LNCAP (cell line): Measurements from ENCODE around the gene KRTAP1-5.
"Not testable (repeated sequence)": the region's sequence is repeated elsewhere in the genome, so short reads cannot be mapped to it uniquely, and the experiment has no call there.

ENCODE experiments used
- TF ChIP-seq, protein P1 (sequence below): fragments of 450-650 bp; IDR thresholded peaks from 2 replicates; pipeline ENCODE4 v1.5.1; 2017; ENCODE audit warnings: mild to moderate bottlenecking

The KRTAP1-5 gene

DNA sequence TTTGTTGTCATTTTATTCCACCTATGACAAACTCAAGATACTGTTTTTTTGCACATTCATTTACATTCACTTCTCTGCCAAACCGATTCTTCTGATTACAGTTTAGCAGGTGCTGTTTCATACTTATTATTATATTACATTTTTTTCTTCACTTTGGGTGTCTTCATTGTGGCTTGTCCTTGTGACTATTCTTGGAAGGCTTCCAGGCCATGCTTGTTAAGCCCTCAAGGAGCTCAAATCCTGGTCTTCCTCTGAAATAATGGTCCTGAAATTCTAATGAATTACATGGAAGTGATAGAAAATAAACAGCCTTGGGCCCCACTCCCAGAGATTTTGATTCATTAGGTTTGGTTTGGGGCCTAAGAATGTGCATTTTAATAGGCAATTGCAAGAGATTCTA is 37.3 kb upstream of the KRTAP1-5 start:
- TF ChIP-seq, protein P1, sequence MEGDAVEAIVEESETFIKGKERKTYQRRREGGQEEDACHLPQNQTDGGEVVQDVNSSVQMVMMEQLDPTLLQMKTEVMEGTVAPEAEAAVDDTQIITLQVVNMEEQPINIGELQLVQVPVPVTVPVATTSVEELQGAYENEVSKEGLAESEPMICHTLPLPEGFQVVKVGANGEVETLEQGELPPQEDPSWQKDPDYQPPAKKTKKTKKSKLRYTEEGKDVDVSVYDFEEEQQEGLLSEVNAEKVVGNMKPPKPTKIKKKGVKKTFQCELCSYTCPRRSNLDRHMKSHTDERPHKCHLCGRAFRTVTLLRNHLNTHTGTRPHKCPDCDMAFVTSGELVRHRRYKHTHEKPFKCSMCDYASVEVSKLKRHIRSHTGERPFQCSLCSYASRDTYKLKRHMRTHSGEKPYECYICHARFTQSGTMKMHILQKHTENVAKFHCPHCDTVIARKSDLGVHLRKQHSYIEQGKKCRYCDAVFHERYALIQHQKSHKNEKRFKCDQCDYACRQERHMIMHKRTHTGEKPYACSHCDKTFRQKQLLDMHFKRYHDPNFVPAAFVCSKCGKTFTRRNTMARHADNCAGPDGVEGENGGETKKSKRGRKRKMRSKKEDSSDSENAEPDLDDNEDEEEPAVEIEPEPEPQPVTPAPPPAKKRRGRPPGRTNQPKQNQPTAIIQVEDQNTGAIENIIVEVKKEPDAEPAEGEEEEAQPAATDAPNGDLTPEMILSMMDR, result no peak

DNA sequence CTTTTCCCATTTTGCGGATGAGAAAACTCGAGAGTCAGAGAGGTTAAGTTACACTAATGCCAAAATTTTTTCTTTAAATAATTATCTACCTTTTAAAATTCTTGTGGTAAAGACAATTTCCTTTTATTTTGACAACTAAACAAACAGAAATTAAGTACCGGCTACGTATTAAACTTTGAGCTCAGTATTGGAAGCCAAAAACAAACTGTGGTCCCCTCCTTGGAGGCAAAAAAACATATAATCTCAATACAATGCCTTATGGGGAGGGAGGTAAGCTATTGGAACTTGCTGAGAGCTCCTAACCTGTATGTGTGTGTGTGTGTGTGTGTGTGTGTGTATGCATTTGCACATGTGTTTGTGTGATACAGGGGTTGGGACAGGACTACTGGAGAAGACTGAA is 36.4 kb upstream of the KRTAP1-5 start:
- TF ChIP-seq, protein P1, result no peak

DNA sequence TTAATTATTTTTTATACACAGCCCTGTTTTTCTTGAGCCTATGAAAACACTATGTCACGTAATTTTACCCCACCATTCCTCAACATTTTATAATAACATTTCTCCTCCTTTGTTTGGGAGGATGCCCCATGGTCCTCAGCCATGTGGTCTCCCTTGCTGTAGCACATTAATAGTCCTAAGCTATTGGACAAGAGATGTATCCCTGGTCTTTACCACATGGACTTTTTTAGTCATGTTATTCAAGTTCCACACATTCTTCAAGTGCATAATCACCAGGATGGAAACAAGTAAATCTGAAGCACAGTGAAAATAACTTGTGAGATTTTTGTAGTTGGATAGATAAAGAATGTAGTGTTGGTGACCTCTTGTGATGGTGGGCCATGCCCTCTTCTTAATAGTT is 35.0 kb upstream of the KRTAP1-5 start:
- TF ChIP-seq, protein P1, result no peak

DNA sequence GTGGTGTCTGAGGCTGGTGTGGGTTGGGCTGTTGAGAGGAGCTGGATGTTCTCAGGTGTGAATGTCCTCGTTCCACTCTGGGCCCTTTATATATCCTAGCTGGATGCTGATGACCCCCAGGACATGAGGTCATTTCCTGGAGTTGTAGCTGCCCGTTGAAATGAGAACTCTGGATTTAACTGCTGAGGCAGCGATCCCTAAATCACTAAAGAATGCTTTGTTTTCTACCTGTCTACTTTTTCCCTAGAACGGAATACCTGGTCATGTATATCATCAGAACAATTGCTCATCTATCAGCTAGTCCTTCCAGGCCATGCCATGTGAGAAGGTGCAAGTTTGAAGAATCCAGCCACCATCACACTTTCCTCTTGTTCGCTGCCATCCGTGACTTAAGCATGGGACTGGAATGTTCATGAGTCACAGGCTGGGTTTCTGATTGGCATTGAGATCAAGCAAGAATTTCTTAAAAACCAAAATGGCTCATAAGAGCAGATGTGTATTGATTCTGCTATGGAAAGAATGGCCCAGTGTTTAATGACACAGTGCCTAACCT is 33.1 kb upstream of the KRTAP1-5 start, which contains the start of gene KRTAP2-3:
TSS of gene KRTAP2-3 (minus strand) at position 63 of the 553 bp plus-strand sequence. CDS start 64 bp downstream, outside the sequence.
- TF ChIP-seq, protein P1, result no peak

DNA sequence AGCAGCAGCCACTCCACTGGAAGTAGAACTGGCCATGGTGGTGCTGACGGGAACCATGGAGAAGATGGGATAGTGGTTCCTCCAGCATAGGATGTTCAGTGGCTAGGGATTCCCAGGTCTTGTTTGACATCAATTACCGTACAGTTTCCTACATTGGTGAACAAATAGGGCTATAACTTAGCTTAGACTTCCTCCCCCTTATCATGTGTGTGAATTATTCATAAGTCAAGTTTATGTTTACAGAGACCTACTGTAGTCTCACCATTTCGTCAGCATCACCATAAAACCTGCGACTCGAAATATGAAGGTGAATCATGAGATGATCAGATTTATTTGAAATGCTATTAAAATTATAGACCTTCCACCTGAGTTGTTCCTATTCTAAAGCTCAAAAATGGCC is 31.7 kb upstream of the KRTAP1-5 start:
- TF ChIP-seq, protein P1, result no peak

DNA sequence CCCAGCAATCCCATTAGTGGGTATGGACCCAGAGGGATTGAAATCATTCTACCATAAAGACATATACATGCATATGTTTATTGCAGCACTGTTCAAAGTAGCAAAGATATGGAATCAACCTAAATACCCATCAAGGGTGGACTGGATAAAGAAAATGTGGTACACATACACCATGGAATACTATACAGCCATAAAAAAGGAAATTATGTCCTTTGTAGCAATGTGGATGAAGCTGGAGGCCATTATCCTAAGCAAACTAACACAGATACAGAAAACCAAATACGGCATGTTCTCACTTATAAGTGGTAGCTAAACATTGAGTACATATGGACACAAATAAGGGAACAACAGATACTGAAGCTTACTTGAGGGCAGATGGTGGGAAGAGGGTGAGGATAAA is 30.5 kb upstream of the KRTAP1-5 start:
- TF ChIP-seq, protein P1, result no peak

DNA sequence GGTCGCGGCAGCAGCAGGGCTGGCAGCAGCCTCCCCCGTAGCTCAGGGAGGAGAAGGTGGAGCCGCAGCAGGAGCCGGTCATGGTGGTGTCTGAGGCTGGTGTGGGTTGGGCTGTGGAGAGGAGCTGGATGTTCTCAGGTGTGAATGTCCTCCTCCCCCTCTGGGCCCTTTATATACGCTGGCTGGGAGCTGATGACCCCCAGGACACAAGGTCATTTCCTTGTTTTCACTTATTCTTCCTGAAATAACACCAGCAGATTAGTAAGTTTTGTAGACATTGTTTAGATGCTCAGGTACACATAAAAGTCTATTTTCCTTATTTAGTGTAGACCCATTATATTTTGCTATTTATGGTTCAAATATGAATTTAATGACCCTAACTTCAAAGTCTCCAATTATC is 28.1 kb upstream of the KRTAP1-5 start, which contains the start of gene KRTAP2-2:
TSS of gene KRTAP2-2 (minus strand) at position 101 of the 400 bp plus-strand sequence. CDS start at position 82, 19 bp downstream.
- TF ChIP-seq, protein P1, result not testable (repeated sequence)

DNA sequence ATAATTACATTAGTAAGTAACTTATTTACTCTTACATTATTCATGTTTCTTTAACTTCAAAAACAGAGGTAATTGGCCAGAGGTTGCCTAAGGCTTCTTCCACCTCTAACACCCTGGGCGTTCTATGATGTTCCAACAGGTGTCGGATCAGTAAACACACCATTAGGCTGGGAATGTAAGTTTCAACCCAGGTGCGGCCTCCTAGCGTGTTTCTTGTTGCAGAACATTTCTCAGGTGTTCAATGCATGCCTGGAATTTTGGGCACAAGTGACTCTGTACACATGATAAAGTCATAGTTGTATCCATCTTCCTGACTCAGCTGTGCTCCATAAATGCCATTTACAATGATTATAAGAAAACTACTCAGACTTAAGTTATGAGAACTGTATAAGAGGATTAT is 27.0 kb upstream of the KRTAP1-5 start:
- TF ChIP-seq, protein P1, result no peak
